NCI-H146 (cell line): ENCODE measurements around the gene ITGA1.
A peak's percentile ranks its signal among the peaks of the same experiment; 100 is the strongest.

Experiments used
- DNase-seq: peaks from one replicate; lab custom pipeline; 2025; lab: John Stamatoyannopoulos, UW

ITGA1 gene

DNA sequence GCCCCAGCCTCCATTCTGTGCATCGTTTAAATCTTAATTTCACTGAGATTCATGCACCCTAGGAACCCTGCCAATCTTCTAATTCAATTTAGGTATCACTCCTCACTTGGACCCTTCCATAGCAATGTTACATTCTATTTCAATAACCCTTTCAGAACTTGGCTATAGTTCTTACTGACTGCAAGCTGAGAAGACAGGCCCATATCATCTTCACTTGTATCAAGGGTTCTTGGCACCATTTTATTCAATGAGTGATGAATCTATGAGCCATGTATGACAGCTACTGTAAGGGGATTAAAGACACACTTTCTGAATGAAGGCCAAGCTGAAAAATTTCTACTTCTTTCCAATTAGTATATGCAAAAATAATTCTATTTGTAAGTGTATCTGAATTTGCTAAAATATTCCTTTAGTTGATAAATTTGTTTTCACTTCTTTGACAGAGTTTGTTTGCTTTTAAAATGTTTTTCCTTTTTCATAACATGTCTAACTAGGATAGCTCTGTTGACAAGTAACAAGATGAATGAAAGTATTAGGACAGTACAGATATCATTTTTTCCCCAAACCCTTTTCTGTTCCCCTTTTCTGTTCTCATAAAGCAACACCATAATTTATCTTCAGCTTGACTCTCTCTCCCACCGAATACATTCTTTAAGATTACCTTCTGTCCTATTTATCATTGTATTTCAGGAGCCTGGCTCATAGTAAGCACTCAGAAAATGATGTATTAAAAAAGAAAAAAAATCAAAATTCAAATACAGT, 211.0 kb downstream of the ITGA1 start:
- DNase-seq = no peak

DNA sequence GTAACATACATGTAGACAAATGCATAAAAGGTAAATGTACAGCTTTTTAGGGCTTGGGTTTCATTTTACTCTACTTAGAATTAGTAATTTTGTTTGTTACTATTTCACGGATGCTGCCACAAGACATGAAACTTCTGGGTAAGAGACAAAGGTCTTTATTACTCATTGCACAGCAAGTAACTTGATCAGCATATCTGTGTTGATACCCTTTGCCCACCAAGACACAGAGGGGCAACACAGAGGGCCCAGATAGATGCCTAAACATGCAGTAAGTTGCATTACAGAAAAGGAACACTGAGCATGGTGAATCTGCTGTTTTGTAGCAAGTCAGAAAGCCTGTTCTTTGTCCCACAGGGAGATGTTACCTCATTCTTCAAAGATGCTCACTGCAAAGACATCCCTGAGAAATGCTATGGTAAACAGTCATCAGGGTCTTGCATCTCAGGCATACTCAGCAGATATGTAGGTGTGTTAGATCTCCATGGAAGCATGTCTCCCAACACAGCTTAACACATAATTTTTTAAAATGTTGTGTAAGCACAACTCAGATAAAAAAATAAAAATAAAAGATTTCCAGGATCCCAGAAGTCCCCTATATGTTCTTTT, 211.7 kb downstream of the ITGA1 start:
- DNase-seq = no peak

DNA sequence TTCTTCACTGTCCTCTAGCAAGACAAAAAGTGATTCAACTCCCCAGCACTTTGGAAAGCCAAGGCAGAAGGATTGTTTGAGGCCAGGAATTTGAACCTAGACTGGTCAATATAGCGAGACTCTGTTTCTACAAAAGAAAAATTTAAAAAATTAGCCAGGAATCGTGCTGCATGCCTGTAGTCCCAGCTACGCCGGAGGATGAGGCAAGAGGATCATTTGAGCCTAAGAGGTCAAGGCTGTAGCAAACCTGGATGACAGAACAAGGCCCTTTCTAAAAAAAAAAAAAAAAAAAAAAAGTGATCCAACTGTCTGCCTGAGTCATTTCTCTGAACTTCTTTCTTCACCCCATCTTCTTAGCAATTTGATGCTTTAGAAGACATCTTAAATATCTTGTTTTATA, 213.8 kb downstream of the ITGA1 start:
- no peak for DNase-seq

DNA sequence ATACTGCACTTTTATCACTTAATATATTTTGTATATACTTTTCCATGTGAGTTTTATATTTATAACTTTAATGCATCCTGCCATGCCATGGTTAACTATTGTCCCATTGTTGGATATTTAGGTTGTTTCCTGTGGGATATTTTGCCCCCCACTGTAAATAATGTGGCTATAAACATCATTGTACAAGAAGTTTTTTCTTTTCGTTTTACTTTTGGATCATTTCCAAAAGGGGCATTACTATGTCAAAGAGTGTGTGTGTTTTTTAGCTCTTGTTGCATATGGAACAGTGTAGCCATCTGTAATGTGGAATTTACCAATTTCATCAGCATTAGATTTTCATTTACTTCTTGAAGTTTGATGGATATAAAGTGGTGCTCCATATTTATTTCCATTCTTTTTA, 214.8 kb downstream of the ITGA1 start:
- DNase-seq = no peak

DNA sequence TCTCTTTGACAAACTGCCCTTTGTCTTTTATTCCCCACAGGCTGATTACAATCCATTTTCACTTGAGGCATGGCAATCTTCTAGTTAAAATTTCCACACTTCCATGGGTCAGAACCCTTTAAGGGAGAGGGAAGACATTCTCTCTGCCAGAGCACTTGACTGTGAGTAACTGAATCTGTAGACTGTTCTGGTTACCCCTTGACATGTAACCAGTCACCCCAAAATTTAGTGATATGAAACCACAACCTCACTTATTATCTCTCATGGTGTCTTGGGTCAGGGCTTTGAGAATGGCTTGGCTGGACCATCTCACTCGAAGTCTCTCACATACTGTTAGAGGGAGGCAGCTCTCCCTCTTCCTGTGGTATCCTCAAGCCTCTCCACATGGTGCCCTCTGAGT, 215.4 kb downstream of the ITGA1 start:
- no peak for DNase-seq

DNA sequence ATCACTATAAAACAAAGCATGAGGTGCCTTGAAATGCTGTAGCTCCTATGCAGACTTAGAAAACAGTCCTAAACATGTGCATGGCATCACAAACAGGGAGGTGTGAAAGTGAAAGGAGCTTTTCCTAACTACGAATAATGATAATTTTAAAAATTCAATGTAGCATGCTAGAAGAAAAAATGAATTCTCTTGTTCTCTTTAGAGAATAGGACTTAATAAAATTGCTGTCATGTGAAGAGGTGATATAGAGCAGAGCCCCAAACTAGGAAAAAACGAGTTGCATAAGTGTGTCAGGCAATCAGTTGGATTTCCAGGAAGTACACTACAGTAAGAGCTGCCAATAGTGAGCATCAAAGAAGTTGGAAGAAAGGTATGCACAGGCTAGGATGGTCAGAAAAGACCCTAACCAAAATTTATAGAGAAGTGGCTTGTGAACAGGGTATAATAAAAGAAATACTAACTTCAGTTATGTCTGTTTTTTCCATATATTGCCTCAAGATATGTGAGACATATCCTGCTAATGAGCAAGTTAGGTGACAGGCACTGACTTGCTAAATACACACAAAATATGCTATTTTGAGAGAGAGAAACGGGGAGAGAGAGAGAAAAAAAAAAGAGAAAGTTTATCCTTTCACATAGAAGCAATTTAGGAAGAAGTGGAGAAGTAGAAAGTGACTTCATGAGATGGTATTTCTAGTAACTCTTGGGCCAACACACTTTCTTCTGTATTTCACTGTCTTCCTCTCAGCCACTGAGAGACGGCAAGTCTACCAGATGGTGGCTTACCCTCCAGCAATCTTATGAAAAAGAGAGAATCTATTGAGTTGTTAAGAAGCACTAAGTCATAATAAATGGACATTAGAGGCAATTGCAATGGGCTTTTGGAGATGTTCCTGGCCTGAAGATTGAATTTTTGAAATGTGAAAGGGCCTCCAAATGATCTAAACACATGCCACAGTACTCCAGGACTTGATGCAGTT, 219.5 kb downstream of the ITGA1 start:
- no peak for DNase-seq

DNA sequence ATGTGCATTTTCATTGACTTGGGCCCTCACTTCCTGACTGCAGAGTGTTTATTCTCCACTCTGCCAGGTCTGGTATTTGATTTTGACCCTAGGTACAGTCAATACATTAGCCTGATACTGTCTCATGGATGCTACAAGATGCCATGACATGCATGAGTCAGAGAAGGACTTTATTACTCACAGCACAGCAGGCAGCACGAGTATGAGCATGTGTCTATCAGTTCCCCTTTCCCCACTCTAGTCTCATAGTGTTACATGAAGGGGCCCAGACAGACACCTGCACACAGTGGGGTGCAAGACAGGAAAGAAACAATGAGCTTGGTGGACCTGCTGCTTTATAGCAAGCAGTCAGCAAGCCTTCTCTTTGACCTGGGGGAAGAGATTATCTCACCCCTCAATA, 221.0 kb downstream of the ITGA1 start:
- peak; percentile 62 for DNase-seq
